Testis (tissue), 2 donors: Measurements from ENCODE around the gene KRTAP3-3.

Experiments used
- CTCF ChIP-seq, 3 experiments: fragments of 450-650 bp in 2 of 3; fragments of 200-600 bp in 1 of 3; sonication (generic) in 1 of 3; IDR thresholded peaks; one replicate each; pipeline ENCODE4 v1.5.1; 2016 to 2019; ENCODE audit warnings: antibody characterized with exemption in 3 of 3, mild to moderate bottlenecking in 2 of 3, moderate library complexity in 1 of 3
- POLR2A ChIP-seq: fragments of 450-650 bp; IDR thresholded peaks from one replicate; pipeline ENCODE4 v1.6.1; 2017; ENCODE audit warnings: antibody characterized with exemption, mild to moderate bottlenecking, moderate library complexity

- TF ChIP-seq POLR2A (no peak), CTCF (IDR thresholded peaks at IDR 0.05) (no peak)
These were observed 9.7 kb downstream of the KRTAP3-3 start, which contains the start of gene KRT40 for GRCh38 chr17:40984226-40984625.
